Natural killer cell (primary cell): Measurements from ENCODE around the gene SLIT1. TPM values are rescaled to one million over a fixed set of nuclear protein-coding genes. Genes with fewer than 3 reads are reported as not detected.

ENCODE experiments used
- ATAC-seq, 3 donors: fragments of 150-1000 bp in 2 of 3; fragments of 200-7000 bp in 1 of 3; cut with Tn5 transposase; 1 replicate in 1 of 3; 2 replicates in 2 of 3; pipeline ENCODE4 v1.10.0; 2021; ENCODE audit warnings: mild to moderate bottlenecking in 2 of 3, moderate library complexity in 2 of 3
- DNase-seq, 2 donors: peaks; one replicate each; pipeline versions ENCODE4 v3.0.0 to v3.0.0-alpha.2; 2013 to 2021; ENCODE audit warnings: mixed read lengths in 1 of 2
- H3K27ac ChIP-seq: one replicate; pipeline ENCODE4 v1.5.1; 2013; ENCODE audit warnings: mild to moderate bottlenecking, low read length
- H3K27me3 ChIP-seq: one replicate; pipeline ENCODE4 v1.6.1; 2013; ENCODE audit warnings: low read length; ENCODE audit not compliant: control insufficient read depth, insufficient read depth
- H3K36me3 ChIP-seq: one replicate; pipeline ENCODE4 v1.6.1; 2013; ENCODE audit warnings: low read length; ENCODE audit not compliant: control insufficient read depth, insufficient read depth
- H3K4me1 ChIP-seq: one replicate; pipeline ENCODE4 v1.6.1; 2013; ENCODE audit warnings: low read length; ENCODE audit not compliant: control insufficient read depth, insufficient read depth
- H3K4me3 ChIP-seq: one replicate; pipeline ENCODE4 v1.5.1; 2013; ENCODE audit warnings: low read length
- H3K9me3 ChIP-seq: one replicate; pipeline ENCODE4 v1.6.1; 2013; ENCODE audit warnings: low read length; ENCODE audit not compliant: control insufficient read depth, insufficient read depth
- H3K27ac Mint-ChIP-seq, 2 donors: one replicate each; pipeline ENCODE4 v1.8.0; 2022; ENCODE audit warnings: mild to moderate bottlenecking in 2 of 2, mixed read lengths in 2 of 2, moderate library complexity in 1 of 2
- H3K27me3 Mint-ChIP-seq, 2 donors: one replicate each; pipeline ENCODE4 v1.8.0; 2022; ENCODE audit warnings: low read depth in 2 of 2, mixed read lengths in 2 of 2
- H3K36me3 Mint-ChIP-seq: one replicate; pipeline ENCODE4 v1.8.0; 2022; ENCODE audit warnings: mixed read lengths
- H3K4me1 Mint-ChIP-seq, 2 donors: one replicate each; pipeline ENCODE4 v1.8.0; 2022; ENCODE audit warnings: mixed read lengths in 2 of 2
- H3K4me3 Mint-ChIP-seq: one replicate; pipeline ENCODE4 v1.8.0; 2022; ENCODE audit warnings: mild to moderate bottlenecking, moderate library complexity, mixed read lengths
- H3K9me3 Mint-ChIP-seq, 2 donors: one replicate each; pipeline ENCODE4 v1.8.0; 2022; ENCODE audit warnings: mixed read lengths in 2 of 2
- CTCF ChIP-seq: fragments of 200-600 bp; IDR thresholded peaks from one replicate; pipeline ENCODE4 v1.8.0; 2022; ENCODE audit warnings: antibody characterized with exemption
- WGBS: methylation state at CpG from one replicate; pipeline ENCODE4 v1.1.7; 2013; ENCODE audit warnings: missing lambda C conversion rate; ENCODE audit not compliant: insufficient coverage; 5-methylcytosine and 5-hydroxymethylcytosine counted together
- intact Hi-C: fragments of 100-400 bp; cut with micrococcal nuclease; formaldehyde crosslinking; loops from one replicate; pipeline ENCODE4 v1.14.2; 2022
- total RNA-seq, 4 donors: library from RNA; stranded (reverse); fragments of 120-200 nt in 1 of 4; gene quantifications; one replicate each; pipeline versions ENCODE4 v1.2.3 to v1.2.4, GENCODE V29; 2013 to 2022

SLIT1 gene
- total RNA-seq, 3 donors from 2014 or later (not counting 1 experiment from before 2014, with no cell fraction given) = 0.28 to 1.5 (median 1.1) TPM

GRCh38 chr10:97140049-97140846 lies 45.5 kb downstream of the SLIT1 start:
- ATAC-seq (no peak), DNase-seq (no peak)
- Histone ChIP-seq H3K4me3 (no peak overlapping the region), H3K27ac (no peak overlapping the region), H3K27me3 (no peaks in the 10 kb centered on the region), H3K36me3 (no peaks in the 10 kb centered on the region), H3K4me1 (no peaks in the 10 kb centered on the region), H3K9me3 (no peaks in the 10 kb centered on the region)
- 45% methylated on average over 23 of the region's 23 CpGs for WGBS
- intact Hi-C loops = no loop called here
- H3K27me3 Mint-ChIP-seq = peaks cover 16 to 24% of the 10 kb centered on the region in 2 donors
- H3K27ac Mint-ChIP-seq = no peak overlapping the region
- TF ChIP-seq CTCF = no peak
- H3K4me1 Mint-ChIP-seq = no peaks in the 10 kb centered on the region
- no peaks in the 10 kb centered on the region for H3K36me3 Mint-ChIP-seq
- H3K4me3 Mint-ChIP-seq = no peak overlapping the region
- H3K9me3 Mint-ChIP-seq = no peaks in the 10 kb centered on the region

GRCh38 chr10:97139651-97140048 lies 46.1 kb downstream of the SLIT1 start:
- Histone ChIP-seq H3K27ac (no peak overlapping the region), H3K27me3 (no peaks in the 10 kb centered on the region), H3K9me3 (no peaks in the 10 kb centered on the region), H3K4me3 (no peak overlapping the region), H3K4me1 (no peaks in the 10 kb centered on the region), H3K36me3 (no peaks in the 10 kb centered on the region)
- Mint-ChIP-seq H3K27me3 (peaks cover 16 to 24% of the 10 kb centered on the region in 2 donors), H3K27ac (no peak overlapping the region), H3K36me3 (no peaks in the 10 kb centered on the region), H3K9me3 (no peaks in the 10 kb centered on the region), H3K4me3 (no peak overlapping the region), H3K4me1 (no peaks in the 10 kb centered on the region)
- intact Hi-C loops = no loop called here
- DNase-seq (no peak), ATAC-seq (no peak)
- 76% methylated on average over 6 of the region's 6 CpGs for WGBS
- TF ChIP-seq CTCF = no peak

GRCh38 chr10:97138846-97139245 lies 46.9 kb downstream of the SLIT1 start:
- Mint-ChIP-seq H3K4me1 (no peaks in the 10 kb centered on the region), H3K4me3 (no peak overlapping the region), H3K27ac (no peak overlapping the region), H3K27me3 (peaks cover 16 to 24% of the 10 kb centered on the region in 2 donors), H3K9me3 (no peaks in the 10 kb centered on the region), H3K36me3 (no peaks in the 10 kb centered on the region)
- no peaks in the 10 kb centered on the region for H3K4me1 ChIP-seq
- no peak for ATAC-seq
- intact Hi-C loops = no loop called here
- no peaks in the 10 kb centered on the region for H3K27me3 ChIP-seq
- H3K27ac ChIP-seq = no peak overlapping the region
- WGBS = 92% methylated on average over 7 of the region's 7 CpGs
- H3K4me3 ChIP-seq = no peak overlapping the region
- no peaks in the 10 kb centered on the region for H3K36me3 ChIP-seq
- no peak for TF ChIP-seq CTCF
- no peaks in the 10 kb centered on the region for H3K9me3 ChIP-seq
- DNase-seq = no peak

GRCh38 chr10:97138174-97138573 lies 47.6 kb downstream of the SLIT1 start:
- Mint-ChIP-seq H3K36me3 (no peaks in the 10 kb centered on the region), H3K27me3 (peaks cover 16 to 19% of the 10 kb centered on the region in 2 donors), H3K4me1 (no peaks in the 10 kb centered on the region), H3K27ac (no peak overlapping the region), H3K9me3 (no peaks in the 10 kb centered on the region), H3K4me3 (no peak overlapping the region)
- Histone ChIP-seq H3K36me3 (no peaks in the 10 kb centered on the region), H3K4me1 (no peaks in the 10 kb centered on the region), H3K4me3 (no peak overlapping the region), H3K27me3 (no peaks in the 10 kb centered on the region), H3K27ac (no peak overlapping the region), H3K9me3 (no peaks in the 10 kb centered on the region)
- intact Hi-C loops = no loop called here
- TF ChIP-seq CTCF = no peak
- DNase-seq = no peak
- 87% methylated on average over 15 of the region's 15 CpGs for WGBS
- ATAC-seq = no peak
